ENCODE measurements around the gene CELF1.

DNA sequence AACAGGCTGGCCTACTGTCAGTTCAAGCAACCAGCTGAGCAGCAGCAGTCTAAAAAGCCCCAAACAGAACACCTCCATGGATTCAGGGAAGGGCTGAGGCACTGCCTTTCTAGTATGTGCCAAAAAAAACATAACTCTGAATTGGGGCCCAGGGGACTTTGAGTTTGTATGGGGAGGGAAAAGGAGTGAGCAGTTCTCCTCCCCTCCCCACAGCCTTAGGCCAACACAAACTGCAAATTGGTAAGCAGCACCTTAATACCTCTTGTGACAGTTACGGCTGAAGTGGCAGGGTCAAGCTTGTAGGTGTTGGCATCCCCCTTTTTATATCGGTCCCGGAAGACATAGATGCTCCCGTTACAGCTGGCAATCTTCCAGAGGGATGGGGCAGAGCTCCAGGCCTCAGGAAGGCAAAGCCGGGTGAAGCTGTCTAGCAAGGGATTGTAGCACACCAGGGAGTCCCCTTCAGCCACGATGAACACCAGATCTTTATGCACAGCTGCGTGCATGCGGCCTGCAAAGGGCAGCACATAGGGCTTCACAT is 19.9 kb upstream of the CELF1 start:
- TF ChIP-seq CTCF (IDR thresholded peaks at IDR 0.05; ENCODE audit: low read length) (no peak), EZH2 (IDR thresholded peaks at IDR 0.05; ENCODE audit: borderline replicate concordance, low read length) (no peak)
